Activated naive CD4-positive, alpha-beta T cell treated with Interleukin-2 at 50 U/mL for 16 hours (primary cell): ENCODE results near the gene KIF18B.

ENCODE experiments used
- DNase-seq: peaks from one replicate; pipeline ENCODE4 v3.0.0-alpha.2; 2020

KIF18B gene

GRCh38 chr17:44903012-44903685 lies 44.4 kb downstream of the KIF18B start:
- DNase-seq: no peak

- DNase-seq: no peak
These were observed 45.3 kb downstream of the KIF18B start for GRCh38 chr17:44902135-44902760.

GRCh38 chr17:44901411-44901921 lies 46.1 kb downstream of the KIF18B start:
- DNase-seq: no peak

- no peak for DNase-seq
These were observed 46.7 kb downstream of the KIF18B start for GRCh38 chr17:44900894-44901293.

GRCh38 chr17:44899074-44899782 lies 48.3 kb downstream of the KIF18B start, which contains the start of gene EFTUD2:
TSS of gene EFTUD2 (minus strand) at chr17:44899445. CDS start at chr17:44894521, 4,924 bp downstream.
- peak; percentile 93 for DNase-seq

- no peak for DNase-seq
These were observed 48.9 kb downstream of the KIF18B start for GRCh38 chr17:44898768-44899073.

GRCh38 chr17:44894642-44895041 lies 52.9 kb downstream of the KIF18B start:
- DNase-seq: no peak

- no peak for DNase-seq
These were observed 55.3 kb downstream of the KIF18B start for GRCh38 chr17:44892250-44892649.

- no peak for DNase-seq
These were observed 58.6 kb downstream of the KIF18B start for GRCh38 chr17:44889003-44889402.

- no peak for DNase-seq
These were observed 59.3 kb downstream of the KIF18B start for GRCh38 chr17:44887971-44888954.

- DNase-seq: no peak
These were observed 60.6 kb downstream of the KIF18B start for GRCh38 chr17:44887016-44887415.

GRCh38 chr17:44884941-44885340 lies 62.6 kb downstream of the KIF18B start:
- no peak for DNase-seq

GRCh38 chr17:44881145-44881544 lies 66.4 kb downstream of the KIF18B start:
- no peak for DNase-seq

- no peak for DNase-seq
These were observed 67.5 kb downstream of the KIF18B start for GRCh38 chr17:44880062-44880461.

GRCh38 chr17:44879376-44879775 lies 68.2 kb downstream of the KIF18B start:
- DNase-seq: no peak

- peak; percentile 15 for DNase-seq
These were observed 68.8 kb downstream of the KIF18B start for GRCh38 chr17:44878627-44879221.

- no peak for DNase-seq
These were observed 70.5 kb downstream of the KIF18B start for GRCh38 chr17:44877121-44877520.

- no peak for DNase-seq
These were observed 71.8 kb downstream of the KIF18B start for GRCh38 chr17:44875761-44876160.
